ENCODE measurements around the gene KIF26B.

- no peak for TF ChIP-seq CTCF (conservative IDR thresholded peaks at IDR 0.05; ENCODE audit: low read depth, low read length)
- TF ChIP-seq EZH2phosphoT487 (IDR thresholded peaks at IDR 0.05; ENCODE audit: borderline replicate concordance, low read length), result no peak
Observed at GRCh38 chr1:245448975-245449431, 294.2 kb downstream of the KIF26B start.
